Heart right ventricle (tissue), 16 donors: Measurements from ENCODE around the gene CCRL2. TPM values are rescaled to one million over a fixed set of nuclear protein-coding genes. Genes with fewer than 3 reads are reported as not detected.
A peak's percentile ranks its signal among the peaks of the same experiment; 100 is the strongest.
"Not testable (repeated sequence)": the region's sequence is repeated elsewhere in the genome, so short reads cannot be mapped to it uniquely, and the experiment has no call there.

Source experiments
- ATAC-seq, 8 donors: fragments of 200-7000 bp; cut with Tn5 transposase; one replicate each; pipeline ENCODE4 v1.9.1; 2020; ENCODE audit warnings: mild to moderate bottlenecking in 8 of 8, moderate library complexity in 8 of 8, moderate number of reproducible peaks in 1 of 8
- DNase-seq, 2 donors: peaks; one replicate each; pipeline ENCODE4 v3.0.0-alpha.2; 2020
- H3K27ac ChIP-seq, 10 donors: fragments of 200-600 bp; sonication (generic) in 2 of 10; one replicate each; pipeline versions ENCODE4 v1.5.0 to v1.8.0; 2020 to 2022; ENCODE audit warnings: mild to moderate bottlenecking in 3 of 10
- H3K27me3 ChIP-seq, 7 donors: fragments of 200-600 bp; one replicate each; pipeline ENCODE4 v1.8.0; 2021 to 2022; ENCODE audit warnings: mild to moderate bottlenecking in 2 of 7
- H3K36me3 ChIP-seq, 9 donors: fragments of 200-600 bp; sonication (generic) in 1 of 9; one replicate each; pipeline versions ENCODE4 v1.5.0 to v1.8.0; 2020 to 2022; ENCODE audit warnings: mild to moderate bottlenecking in 2 of 9
- H3K4me1 ChIP-seq, 9 donors: fragments of 200-600 bp; sonication (generic) in 1 of 9; one replicate each; pipeline versions ENCODE4 v1.5.0 to v1.8.0; 2020 to 2022; ENCODE audit warnings: mild to moderate bottlenecking in 4 of 9
- H3K4me3 ChIP-seq, 10 donors: fragments of 200-600 bp; sonication (generic) in 2 of 10; one replicate each; pipeline versions ENCODE4 v1.5.0 to v1.8.0; 2020 to 2022; ENCODE audit warnings: mild to moderate bottlenecking in 7 of 10, moderate library complexity in 2 of 10
- H3K9me3 ChIP-seq, 11 donors: fragments of 200-600 bp in 10 of 11; sonication (generic) in 2 of 11; one replicate each; pipeline versions ENCODE4 v1.5.0 to v1.8.0; 2013 to 2022; ENCODE audit warnings: mild to moderate bottlenecking in 2 of 11, control low read depth in 1 of 11, moderate library complexity in 1 of 11
- WGBS, 2 donors: extraction: QIAGEN DNeasy Blood & Tissue Kit; methylation state at CpG; one replicate each; pipeline ENCODE4 v1.1.7; 2013; ENCODE audit warnings: inconsistent platforms in 1 of 2; 5-methylcytosine and 5-hydroxymethylcytosine counted together
- intact Hi-C, 10 donors: fragments of 100-400 bp; cut with DNase I; formaldehyde crosslinking; loops; one replicate each; pipeline versions ENCODE4 v1.11.1 to v1.14.2; 2022
- polyA plus RNA-seq, 2 donors: library from polyadenylated mRNA; stranded (reverse); fragments of 200-250 nt; gene quantifications; one replicate each; pipeline ENCODE4 v1.2.3, GENCODE V29; 2013
- total RNA-seq, 10 donors: library from RNA; stranded (reverse); fragmentation: NEBNext Ultra II Directional in 3 of 10; extraction: Animal tissue kit (Norgen Biotek cat#: 25700) in 3 of 10; gene quantifications; one replicate each; pipeline versions ENCODE4 v1.2.1 to v1.2.4, GENCODE V29; 2021 to 2023
- TF ChIP-seq, protein P1 (sequence below), 9 donors: fragments of 200-600 bp; sonication (generic) in 2 of 9; IDR thresholded peaks; one replicate each; pipeline versions ENCODE4 v1.5.0 to v1.8.0; 2021 to 2022; ENCODE audit warnings: antibody characterized with exemption in 9 of 9, mild to moderate bottlenecking in 5 of 9, moderate library complexity in 1 of 9
- donor health status: Arrhythmogenic right ventricular cardiomyopathy.
- donor health status: ischemic (EF 13 %, LVEDD 7.1; RV severe dilation, severe dysfunction).
- donor health status: healthy with polysubstance abuse.
- donor health status: DM: no; HTN: yes; CAD: no.
- donor health status: DM: no; HTN: no; CAD: no.
- donor health status: ischemic (EF 25% LVEDD 6.9; RV normal size, moderate dysfunction).
- donor health status: ischemic (EF 25% LVEDD 5.7; RV mildly dilated, moderate dysfunction).
- donor health status: healthy.
- donor health status: DM: yes; HTN: yes; CAD: no.
- donor health status: Ischemic cardiomyopathy.
- donor health status: ischemic (EF 35%, LVEDD 5.7; RV mildly dilated, moderate dysfunction).
- donor health status: nonischemic (EF 11% LVEDD 7.7; RV severe dilation, severe dysfunction).
- donor health status: DM: yes; HTN: yes; CAD: no.
- donor health status: PGD.
- donor health status: ischemic (EF 29% LVEDD 5.4; RV normal size, mild dysfunction).
- donor health status: nonischemic (EF 23%, LVEDD 6.1; RV moderate dilation, normal function).

The CCRL2 gene
- total and polyA plus RNA-seq, 12 donors: 1.0 to 5.4 (median 1.7) TPM

DNA sequence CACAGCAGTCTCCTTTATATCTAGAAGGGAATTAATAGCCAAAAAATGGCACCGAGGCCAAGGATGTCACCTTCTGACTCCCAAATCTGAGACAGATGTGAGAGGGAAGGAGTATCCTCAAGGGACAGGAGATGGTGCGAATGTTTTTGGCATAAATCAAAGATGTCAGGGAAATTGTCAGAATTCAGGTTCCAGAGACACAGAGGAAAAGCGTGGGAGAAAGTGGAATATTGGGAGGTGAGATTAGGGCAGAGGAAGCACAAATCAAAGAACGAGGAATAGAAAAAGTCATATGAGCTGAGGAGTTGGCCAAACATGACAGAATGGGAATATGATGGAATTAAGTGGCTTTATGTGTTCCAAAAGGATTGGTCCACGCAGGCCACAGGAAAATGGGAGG, 6.2 kb upstream of the CCRL2 start:
- Histone ChIP-seq H3K27ac (no peak overlapping the region), H3K9me3 (no peaks in the 10 kb centered on the region), H3K4me1 (peaks cover 0 to 43% (median 5%) of the 10 kb centered on the region in 9 donors), H3K4me3 (no peak overlapping the region), H3K27me3 (no peaks in the 10 kb centered on the region), H3K36me3 (no peaks in the 10 kb centered on the region)
- no peak for ATAC-seq
- TF ChIP-seq, protein P1, sequence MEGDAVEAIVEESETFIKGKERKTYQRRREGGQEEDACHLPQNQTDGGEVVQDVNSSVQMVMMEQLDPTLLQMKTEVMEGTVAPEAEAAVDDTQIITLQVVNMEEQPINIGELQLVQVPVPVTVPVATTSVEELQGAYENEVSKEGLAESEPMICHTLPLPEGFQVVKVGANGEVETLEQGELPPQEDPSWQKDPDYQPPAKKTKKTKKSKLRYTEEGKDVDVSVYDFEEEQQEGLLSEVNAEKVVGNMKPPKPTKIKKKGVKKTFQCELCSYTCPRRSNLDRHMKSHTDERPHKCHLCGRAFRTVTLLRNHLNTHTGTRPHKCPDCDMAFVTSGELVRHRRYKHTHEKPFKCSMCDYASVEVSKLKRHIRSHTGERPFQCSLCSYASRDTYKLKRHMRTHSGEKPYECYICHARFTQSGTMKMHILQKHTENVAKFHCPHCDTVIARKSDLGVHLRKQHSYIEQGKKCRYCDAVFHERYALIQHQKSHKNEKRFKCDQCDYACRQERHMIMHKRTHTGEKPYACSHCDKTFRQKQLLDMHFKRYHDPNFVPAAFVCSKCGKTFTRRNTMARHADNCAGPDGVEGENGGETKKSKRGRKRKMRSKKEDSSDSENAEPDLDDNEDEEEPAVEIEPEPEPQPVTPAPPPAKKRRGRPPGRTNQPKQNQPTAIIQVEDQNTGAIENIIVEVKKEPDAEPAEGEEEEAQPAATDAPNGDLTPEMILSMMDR (IDR thresholded peaks at IDR 0.05): no peak
- intact Hi-C loops: no loop called here
- 66 to 78% methylated on average over 5 of the region's 5 CpGs for WGBS, 2 donors
- no peak for DNase-seq

DNA sequence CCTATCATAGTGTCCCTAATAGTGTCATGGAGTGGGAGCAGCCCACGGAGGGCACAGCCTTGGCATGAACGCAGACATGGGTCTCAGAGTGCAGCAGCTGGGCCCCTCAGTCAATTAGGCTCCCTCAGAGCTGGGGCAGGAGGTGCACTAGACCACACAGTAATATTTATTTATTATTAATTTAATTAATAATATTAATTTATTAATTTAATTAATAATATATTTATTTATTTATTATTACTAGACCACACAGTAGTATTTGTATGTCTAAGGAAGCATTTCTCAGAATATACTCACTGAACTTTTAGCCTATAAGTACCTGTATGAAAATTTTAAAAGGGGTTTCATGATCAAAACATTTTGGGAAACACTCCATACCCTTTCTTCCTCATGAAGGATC, 5.5 kb upstream of the CCRL2 start:
- Histone ChIP-seq H3K9me3 (no peaks in the 10 kb centered on the region), H3K27ac (no peak overlapping the region), H3K4me1 (peaks cover 0 to 41% (median 7%) of the 10 kb centered on the region in 9 donors), H3K36me3 (no peaks in the 10 kb centered on the region), H3K27me3 (no peaks in the 10 kb centered on the region), H3K4me3 (no peak overlapping the region)
- intact Hi-C loops: no loop called here
- TF ChIP-seq, protein P1 (IDR thresholded peaks at IDR 0.05): no peak
- WGBS, 2 donors: 95% methylated on average over 2 of the region's 2 CpGs
- DNase-seq (no peak), ATAC-seq (no peak)

DNA sequence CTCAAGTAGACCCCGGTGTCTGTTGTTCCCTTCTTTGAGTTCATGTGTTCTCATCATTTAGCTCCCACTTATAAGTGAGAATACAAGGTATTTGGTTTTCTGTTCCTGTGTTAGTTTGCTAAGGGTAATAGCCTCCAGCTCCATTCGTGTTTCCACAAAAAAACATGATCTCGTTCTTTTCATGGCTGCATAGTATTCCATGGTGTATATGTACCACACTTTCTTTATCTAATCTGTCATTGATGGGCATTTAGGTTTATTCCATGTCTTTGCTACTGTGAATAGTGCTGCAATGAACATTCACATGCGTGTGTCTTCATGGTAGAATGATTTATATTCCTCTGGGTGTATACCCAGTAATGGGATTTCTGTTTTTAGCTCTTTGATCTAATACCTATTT, 4.2 kb upstream of the CCRL2 start:
- H3K9me3 ChIP-seq, intact Hi-C loops, H3K27me3 ChIP-seq, DNase-seq, H3K27ac ChIP-seq, H3K4me3 ChIP-seq, H3K36me3 ChIP-seq, ATAC-seq: not testable (repeated sequence)
- H3K4me1 ChIP-seq: peaks cover 0 to 49% (median 14%) of the 10 kb centered on the region in 9 donors
- WGBS, 2 donors: 92 to 93% methylated on average over 4 of the region's 4 CpGs

DNA sequence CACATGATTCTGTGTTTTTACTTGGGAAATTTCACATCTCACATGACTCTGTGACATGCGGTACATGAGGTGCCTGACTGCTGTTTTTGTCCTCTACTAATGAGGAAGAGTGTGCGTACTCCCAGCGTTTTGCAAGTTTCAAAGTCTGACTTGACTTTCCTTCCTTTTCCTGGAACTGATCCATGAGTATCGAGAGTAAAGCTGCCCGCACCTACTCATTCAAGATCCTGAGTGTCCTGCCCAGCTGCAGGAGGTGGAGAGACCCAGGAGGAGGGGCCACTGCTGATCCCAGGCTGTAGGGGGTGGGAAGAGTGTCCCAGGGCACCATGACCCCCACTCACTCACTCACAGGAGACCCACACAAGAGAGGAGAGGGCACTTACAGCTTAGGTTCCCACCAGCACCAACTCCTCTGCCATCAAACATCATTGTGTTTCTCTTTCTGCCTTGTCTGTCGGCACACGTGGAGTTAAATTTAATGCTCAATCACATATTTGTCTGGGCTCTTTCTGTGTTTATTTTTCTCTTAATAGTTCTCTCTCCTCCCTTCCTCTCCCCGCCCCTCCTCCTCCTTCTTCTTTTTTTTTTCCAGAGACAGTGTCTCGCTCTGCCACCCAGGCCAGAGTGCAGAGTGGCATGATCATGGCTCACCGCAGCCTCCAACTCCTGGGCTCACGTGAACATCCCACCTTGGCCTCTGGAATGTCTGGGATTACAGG, 1.6 kb upstream of the CCRL2 start:
- Histone ChIP-seq H3K27ac (peak overlapping the region in 7 of 10 donors; percentile 76 to 90 (median 77)), H3K4me3 (peak overlapping the region in 1 of 10 donors; percentile 1), H3K4me1 (peaks cover 0 to 57% (median 31%) of the 10 kb centered on the region in 9 donors), H3K27me3 (no peaks in the 10 kb centered on the region), H3K36me3 (peaks cover 0 to 11% (median 0%) of the 10 kb centered on the region in 9 donors), H3K9me3 (no peaks in the 10 kb centered on the region)
- 52 to 61% methylated on average over 11 of the region's 11 CpGs for WGBS, 2 donors
- intact Hi-C loops: no loop called here
- TF ChIP-seq, protein P1 (IDR thresholded peaks at IDR 0.05): no peak
- ATAC-seq (peak in 5 of 8 donors; percentile 11 to 40 (median 21)), DNase-seq (no peak)

DNA sequence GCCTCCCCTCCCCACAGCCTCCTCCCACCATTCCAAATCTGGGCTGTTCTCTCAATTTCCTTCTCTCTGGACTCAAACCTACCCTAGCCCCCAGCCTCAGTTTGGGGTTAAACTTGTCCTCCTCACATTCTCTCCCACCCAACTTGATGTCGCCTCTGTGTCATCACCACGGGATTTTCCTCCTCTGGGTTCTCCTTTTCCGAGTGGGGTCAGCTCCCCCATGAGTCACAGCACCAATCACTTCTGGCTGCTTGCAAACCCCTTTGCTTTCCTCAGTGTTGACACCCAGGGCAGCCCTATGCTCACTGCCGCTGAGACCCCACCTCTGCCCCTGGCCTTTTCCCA, 644 bp upstream of the CCRL2 start:
- Histone ChIP-seq H3K4me1 (peaks cover 0 to 66% (median 39%) of the 10 kb centered on the region in 9 donors), H3K36me3 (peaks cover 0 to 11% (median 0%) of the 10 kb centered on the region in 9 donors), H3K27me3 (no peaks in the 10 kb centered on the region), H3K9me3 (no peaks in the 10 kb centered on the region), H3K4me3 (peak overlapping the region in 6 of 10 donors; percentile 39 to 54 (median 49)), H3K27ac (peak overlapping the region; percentile 24 to 90 (median 76))
- 61 to 80% methylated on average over 4 of the region's 4 CpGs for WGBS, 2 donors
- DNase-seq (no peak), ATAC-seq (peak in 4 of 8 donors; percentile 2 to 22 (median 18))
- intact Hi-C loops: no loop called here
- TF ChIP-seq, protein P1 (IDR thresholded peaks at IDR 0.05): no peak
